ENCODE results near the gene WNT3A. TPM values are rescaled to one million over a fixed set of nuclear protein-coding genes. Genes with fewer than 3 reads are reported as not detected.

WNT3A gene
- total RNA-seq, 2 donors from 2014 or later, result not detected

DNA sequence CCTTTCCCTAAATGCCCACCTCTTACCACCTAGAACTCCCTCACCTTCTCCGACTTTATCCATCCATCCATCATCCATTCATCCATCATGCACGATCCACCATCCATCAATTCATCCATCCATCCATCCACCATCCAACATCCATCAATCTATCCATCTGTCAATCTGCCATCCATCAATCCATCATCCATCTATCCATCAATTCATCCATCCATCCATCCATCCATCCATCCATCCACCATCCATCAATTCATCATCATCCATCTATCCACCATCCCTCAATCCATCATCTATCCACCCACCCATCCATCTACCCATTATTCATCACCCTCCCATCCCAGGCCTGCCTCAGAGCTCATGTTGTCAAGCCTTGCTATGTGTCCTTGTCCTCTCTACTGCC, 34.5 kb downstream of the WNT3A start:
- no peak overlapping the region for H3K4me3 Mint-ChIP-seq
- H3K9me3 Mint-ChIP-seq, result no peaks in the 10 kb centered on the region
- no peak for ATAC-seq (replicated peaks)
- no peaks in the 10 kb centered on the region for H3K36me3 Mint-ChIP-seq (ENCODE audit: low read depth)
- H3K27ac Mint-ChIP-seq, result no peak overlapping the region
- peaks cover 3% of the 10 kb centered on the region for H3K27me3 Mint-ChIP-seq
- no peaks in the 10 kb centered on the region for H3K4me1 Mint-ChIP-seq

DNA sequence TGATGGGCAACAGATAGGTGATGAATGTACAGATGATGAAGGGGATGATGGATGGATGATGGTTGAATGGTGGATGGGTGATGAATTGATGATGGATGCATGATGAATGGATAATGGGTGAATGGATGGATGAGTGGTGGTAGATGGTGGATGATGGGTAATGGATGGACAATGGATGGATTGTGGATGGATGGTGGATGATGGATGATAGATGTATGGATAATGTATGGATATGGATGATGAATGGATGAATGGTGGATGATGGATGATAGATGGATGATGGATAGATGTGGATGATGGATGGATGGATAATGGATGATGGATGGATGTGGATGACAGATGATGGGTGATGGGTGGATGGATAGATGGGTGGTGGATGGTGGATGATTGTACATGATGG, 35.7 kb downstream of the WNT3A start:
- no peaks in the 10 kb centered on the region for H3K9me3 Mint-ChIP-seq
- H3K4me3 Mint-ChIP-seq, result no peak overlapping the region
- ATAC-seq (replicated peaks), result no peak
- H3K27me3 Mint-ChIP-seq, result peaks cover 3% of the 10 kb centered on the region
- H3K4me1 Mint-ChIP-seq, result no peaks in the 10 kb centered on the region
- H3K36me3 Mint-ChIP-seq (ENCODE audit: low read depth), result no peaks in the 10 kb centered on the region
- no peak overlapping the region for H3K27ac Mint-ChIP-seq

DNA sequence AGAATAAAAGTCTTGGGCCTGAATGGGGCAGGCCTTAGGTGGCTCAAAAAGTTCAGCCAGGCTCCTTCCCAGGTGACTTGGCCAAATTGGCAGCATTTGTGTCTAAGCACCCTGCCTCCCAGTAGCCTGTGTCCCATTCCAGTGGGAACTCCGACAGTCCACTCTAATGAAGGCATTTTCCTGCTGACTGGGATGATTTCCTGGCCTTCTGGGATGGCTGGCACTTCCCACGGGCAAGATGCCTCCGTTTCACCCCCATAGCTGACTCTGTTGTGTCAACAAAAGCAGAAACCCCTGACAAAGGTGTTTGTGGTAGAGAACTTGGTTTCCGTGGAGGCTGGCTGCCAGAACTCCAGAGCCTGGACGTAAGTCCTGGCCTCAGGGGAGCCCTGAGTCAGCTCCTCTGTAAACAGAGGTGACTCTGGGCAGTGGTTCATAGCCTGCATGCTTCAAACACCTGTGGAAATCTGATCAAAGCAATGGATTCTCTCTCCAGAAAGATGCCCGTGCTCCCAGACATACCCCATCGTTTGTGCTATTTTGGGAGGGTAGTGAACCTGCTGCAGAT, 36.6 kb downstream of the WNT3A start:
- Mint-ChIP-seq H3K9me3 (no peaks in the 10 kb centered on the region), H3K4me1 (no peaks in the 10 kb centered on the region), H3K27me3 (peaks cover 3% of the 10 kb centered on the region), H3K4me3 (no peak overlapping the region), H3K36me3 (ENCODE audit: low read depth) (no peaks in the 10 kb centered on the region), H3K27ac (no peak overlapping the region)
- no peak for ATAC-seq (replicated peaks)

DNA sequence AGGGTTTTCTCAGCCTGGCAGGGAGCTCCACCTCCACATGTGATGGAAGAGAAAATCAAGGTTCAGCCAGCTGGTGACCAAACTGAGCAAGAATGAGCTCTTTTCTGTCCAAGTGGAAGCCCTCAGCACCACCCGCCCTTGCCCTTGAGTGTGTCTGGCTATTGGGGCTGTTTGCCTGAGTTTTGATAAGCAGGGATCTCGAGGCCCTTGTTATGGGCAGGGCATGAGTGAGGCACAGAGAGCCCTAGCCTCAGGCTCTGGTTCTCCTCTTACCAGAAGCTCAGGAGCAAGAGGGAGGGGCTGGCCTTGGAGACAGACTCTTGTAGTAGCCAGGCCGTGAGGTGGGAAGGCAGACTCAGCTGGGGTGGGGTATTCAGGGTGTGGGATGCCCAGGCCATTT, 38.2 kb downstream of the WNT3A start:
- Mint-ChIP-seq H3K9me3 (no peaks in the 10 kb centered on the region), H3K27me3 (no peaks in the 10 kb centered on the region), H3K36me3 (ENCODE audit: low read depth) (no peaks in the 10 kb centered on the region), H3K4me3 (no peak overlapping the region), H3K27ac (no peak overlapping the region), H3K4me1 (no peaks in the 10 kb centered on the region)
- no peak for ATAC-seq (replicated peaks)

DNA sequence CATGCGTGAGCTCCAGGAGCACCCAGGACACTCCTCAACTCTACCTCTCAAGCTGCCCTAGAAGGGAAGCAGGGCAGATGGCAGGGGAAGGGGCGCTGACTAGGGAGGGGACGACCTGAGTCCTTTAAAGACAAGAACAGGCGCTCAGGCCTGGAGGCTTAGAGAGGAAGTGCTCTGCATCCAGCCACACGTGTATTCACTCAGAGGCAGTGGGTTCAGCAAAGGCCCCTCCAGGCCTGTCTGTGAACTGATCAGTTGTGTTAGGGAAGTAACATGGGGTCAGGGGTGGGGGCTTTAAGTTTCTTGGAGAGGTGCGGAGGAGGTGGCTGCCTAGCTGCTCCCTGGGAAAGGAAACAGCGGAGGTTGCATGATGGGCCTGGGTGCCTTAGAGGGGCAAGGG, 38.6 kb downstream of the WNT3A start:
- Mint-ChIP-seq H3K36me3 (ENCODE audit: low read depth) (no peaks in the 10 kb centered on the region), H3K27ac (no peak overlapping the region), H3K4me1 (no peaks in the 10 kb centered on the region), H3K9me3 (no peaks in the 10 kb centered on the region), H3K4me3 (no peak overlapping the region), H3K27me3 (no peaks in the 10 kb centered on the region)
- no peak for ATAC-seq (replicated peaks)

DNA sequence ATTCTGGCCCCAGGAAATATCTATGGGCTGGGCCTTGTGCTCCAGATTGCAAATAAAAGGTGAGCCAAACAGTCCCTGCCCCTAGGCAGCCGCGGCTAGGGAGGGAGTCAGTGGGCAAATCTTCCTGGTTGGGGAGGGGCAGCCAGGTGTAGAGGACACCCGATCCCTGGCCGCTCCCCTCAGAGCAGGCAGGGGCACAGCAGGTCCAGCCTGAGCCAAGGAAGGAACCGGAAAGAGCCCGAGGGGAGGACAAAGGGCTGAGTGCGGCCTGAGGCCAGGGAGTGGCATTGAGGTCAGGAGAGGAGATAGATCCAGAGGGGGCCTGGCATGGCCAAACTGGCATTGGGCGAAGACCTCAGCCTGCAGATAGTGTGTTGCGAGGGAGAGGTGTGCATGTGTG, 39.1 kb downstream of the WNT3A start:
- Mint-ChIP-seq H3K36me3 (ENCODE audit: low read depth) (no peaks in the 10 kb centered on the region), H3K9me3 (no peaks in the 10 kb centered on the region), H3K27me3 (no peaks in the 10 kb centered on the region), H3K27ac (no peak overlapping the region), H3K4me1 (no peaks in the 10 kb centered on the region), H3K4me3 (no peak overlapping the region)
- ATAC-seq (replicated peaks), result no peak

DNA sequence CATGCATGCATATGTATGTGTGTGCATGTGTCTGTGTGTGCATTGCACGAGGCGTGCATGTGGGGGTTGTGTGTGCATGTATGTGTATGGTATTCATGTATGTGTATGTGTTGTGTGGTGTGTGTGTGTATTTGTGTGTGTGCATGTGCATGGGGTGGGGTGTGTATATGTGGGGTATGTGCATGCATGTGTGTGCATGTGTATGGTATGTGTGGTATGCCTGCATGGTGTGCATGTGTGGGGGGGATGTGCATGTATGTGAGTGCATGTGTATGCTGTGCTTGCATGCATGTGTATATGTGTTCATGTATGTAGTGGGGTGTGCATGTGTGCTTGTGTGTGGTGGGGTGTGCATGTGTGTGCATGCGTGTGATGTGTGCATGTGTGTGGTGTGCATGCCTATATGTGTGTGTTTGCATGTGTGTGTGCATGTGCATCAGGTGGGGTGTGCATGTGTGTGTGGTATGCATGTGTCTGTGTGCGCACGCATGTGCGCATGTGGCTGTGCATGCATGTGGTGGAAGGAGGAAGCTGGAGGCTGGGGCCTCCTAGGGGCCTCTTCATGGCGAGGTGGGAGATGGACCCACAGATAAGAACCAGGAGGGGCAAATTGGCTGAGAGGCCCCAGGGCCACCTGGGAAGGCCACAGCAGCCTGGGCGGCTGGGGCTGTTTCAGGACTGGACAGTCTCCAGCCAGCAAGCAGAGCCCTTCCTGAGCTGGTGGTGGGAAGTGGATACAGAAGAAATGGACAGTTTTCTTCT, 39.8 kb downstream of the WNT3A start:
- ATAC-seq (replicated peaks), result no peak
- no peaks in the 10 kb centered on the region for H3K27me3 Mint-ChIP-seq
- no peak overlapping the region for H3K27ac Mint-ChIP-seq
- H3K4me1 Mint-ChIP-seq, result no peaks in the 10 kb centered on the region
- H3K4me3 Mint-ChIP-seq, result no peak overlapping the region
- no peaks in the 10 kb centered on the region for H3K9me3 Mint-ChIP-seq
- H3K36me3 Mint-ChIP-seq (ENCODE audit: low read depth), result no peaks in the 10 kb centered on the region

DNA sequence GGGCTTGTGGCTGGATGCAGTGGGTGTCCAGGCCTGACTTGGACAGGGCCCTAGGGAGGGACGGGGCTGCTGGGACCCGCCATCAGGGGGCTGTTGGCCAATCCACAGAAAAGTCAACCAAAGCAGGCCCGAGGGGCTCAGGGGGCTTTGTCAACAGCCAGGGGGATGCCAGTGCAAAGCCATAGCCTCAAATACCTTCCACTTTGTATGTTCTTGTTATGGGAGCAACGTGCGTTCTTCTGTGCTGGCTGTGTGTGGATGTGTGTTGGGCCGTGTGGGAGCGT, 40.3 kb downstream of the WNT3A start:
- Mint-ChIP-seq H3K9me3 (no peaks in the 10 kb centered on the region), H3K4me1 (no peaks in the 10 kb centered on the region), H3K4me3 (no peak overlapping the region), H3K27me3 (peaks cover under 1% of the 10 kb centered on the region), H3K27ac (no peak overlapping the region), H3K36me3 (ENCODE audit: low read depth) (no peaks in the 10 kb centered on the region)
- no peak for ATAC-seq (replicated peaks)

DNA sequence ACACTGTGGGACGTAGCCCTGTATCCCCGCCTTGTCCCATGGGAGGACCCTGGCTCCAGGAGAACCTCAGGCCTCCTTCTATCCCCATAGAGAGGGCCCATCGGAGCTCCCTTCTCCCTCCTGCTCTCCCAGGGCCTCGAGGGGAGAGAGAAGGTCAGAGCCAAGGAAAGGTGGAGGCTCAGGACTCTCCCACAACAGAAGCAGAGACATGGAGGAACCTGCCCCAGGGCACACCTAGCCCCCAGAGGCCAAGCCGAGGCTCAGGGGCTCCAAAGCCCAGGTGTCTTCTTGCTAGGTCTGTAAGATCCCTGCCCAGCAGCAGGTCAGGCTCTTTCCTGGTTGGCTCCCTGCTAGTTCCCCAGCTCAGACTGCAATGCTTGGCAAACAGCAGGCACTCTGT, 41.3 kb downstream of the WNT3A start:
- no peaks in the 10 kb centered on the region for H3K9me3 Mint-ChIP-seq
- ATAC-seq (replicated peaks), result no peak
- H3K4me1 Mint-ChIP-seq, result no peaks in the 10 kb centered on the region
- H3K36me3 Mint-ChIP-seq (ENCODE audit: low read depth), result no peaks in the 10 kb centered on the region
- H3K27ac Mint-ChIP-seq, result no peak overlapping the region
- no peak overlapping the region for H3K4me3 Mint-ChIP-seq
- H3K27me3 Mint-ChIP-seq, result peaks cover 8% of the 10 kb centered on the region

DNA sequence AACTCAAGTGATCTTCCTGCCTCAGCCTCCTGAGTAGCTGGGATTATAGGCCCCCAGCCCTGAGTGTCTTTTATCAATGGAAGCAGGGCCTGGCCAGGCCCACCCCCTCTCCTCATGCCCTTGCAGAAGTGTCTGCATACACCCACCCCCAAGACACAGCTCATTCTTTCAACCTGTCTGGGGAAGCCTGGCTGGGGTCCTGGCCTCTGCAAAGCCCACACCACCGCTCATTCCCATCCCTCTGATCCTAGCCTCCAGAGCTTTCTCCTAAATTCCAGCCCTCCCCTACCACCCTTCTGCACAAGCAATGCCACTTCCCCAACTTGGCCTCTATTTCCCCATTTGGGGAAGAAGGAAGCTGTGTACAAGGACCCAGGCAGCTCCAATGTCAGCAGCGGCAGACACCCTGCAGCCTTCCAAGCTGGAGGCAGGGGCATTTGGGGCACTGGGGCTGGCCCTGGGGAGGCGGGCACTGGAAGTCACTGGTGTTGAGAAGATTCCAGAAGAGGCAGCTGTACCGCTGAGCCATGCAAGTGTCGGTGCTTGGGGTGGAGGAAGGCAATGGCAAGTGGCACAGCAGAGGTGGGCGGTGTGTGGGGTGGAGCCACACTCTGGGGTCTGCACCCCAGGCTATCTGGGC, 42.0 kb downstream of the WNT3A start:
- H3K4me3 Mint-ChIP-seq, result no peak overlapping the region

DNA sequence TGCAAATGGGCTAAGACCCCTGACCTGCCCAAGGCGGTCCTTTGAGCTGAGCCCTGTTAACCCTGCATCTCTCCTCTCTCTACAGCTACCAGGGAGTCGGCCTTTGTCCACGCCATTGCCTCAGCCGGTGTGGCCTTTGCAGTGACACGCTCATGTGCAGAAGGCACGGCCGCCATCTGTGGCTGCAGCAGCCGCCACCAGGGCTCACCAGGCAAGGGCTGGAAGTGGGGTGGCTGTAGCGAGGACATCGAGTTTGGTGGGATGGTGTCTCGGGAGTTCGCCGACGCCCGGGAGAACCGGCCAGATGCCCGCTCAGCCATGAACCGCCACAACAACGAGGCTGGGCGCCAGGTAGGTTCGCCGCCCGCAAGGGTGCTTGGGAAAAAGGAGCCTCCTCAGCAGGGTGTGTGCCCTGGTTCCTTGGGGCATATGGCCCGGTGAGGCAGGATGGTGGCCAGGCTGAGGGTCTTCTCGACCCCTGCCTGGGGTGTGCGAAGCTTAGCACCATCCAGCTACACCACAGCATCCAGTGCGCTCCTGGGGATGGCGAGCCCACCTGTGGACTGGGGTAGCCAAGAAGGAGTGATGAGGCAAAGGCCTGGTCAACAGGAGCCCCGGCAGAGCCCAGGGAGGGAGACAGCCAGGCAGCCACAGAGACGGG, 43.9 kb downstream of the WNT3A start:
- no peaks in the 10 kb centered on the region for H3K4me1 Mint-ChIP-seq
- peaks cover 13% of the 10 kb centered on the region for H3K27me3 Mint-ChIP-seq
- H3K4me3 Mint-ChIP-seq, result no peak overlapping the region
- no peak for ATAC-seq (replicated peaks)
- H3K27ac Mint-ChIP-seq, result no peak overlapping the region
- H3K9me3 Mint-ChIP-seq, result no peaks in the 10 kb centered on the region
- H3K36me3 Mint-ChIP-seq (ENCODE audit: low read depth), result no peaks in the 10 kb centered on the region

More for the DNA sequence above, 42.0 kb downstream of the WNT3A start:
- Mint-ChIP-seq H3K27ac (no peak overlapping the region), H3K4me1 (no peaks in the 10 kb centered on the region), H3K27me3 (peaks cover 13% of the 10 kb centered on the region), H3K9me3 (no peaks in the 10 kb centered on the region), H3K36me3 (ENCODE audit: low read depth) (no peaks in the 10 kb centered on the region)
- no peak for ATAC-seq (replicated peaks)

DNA sequence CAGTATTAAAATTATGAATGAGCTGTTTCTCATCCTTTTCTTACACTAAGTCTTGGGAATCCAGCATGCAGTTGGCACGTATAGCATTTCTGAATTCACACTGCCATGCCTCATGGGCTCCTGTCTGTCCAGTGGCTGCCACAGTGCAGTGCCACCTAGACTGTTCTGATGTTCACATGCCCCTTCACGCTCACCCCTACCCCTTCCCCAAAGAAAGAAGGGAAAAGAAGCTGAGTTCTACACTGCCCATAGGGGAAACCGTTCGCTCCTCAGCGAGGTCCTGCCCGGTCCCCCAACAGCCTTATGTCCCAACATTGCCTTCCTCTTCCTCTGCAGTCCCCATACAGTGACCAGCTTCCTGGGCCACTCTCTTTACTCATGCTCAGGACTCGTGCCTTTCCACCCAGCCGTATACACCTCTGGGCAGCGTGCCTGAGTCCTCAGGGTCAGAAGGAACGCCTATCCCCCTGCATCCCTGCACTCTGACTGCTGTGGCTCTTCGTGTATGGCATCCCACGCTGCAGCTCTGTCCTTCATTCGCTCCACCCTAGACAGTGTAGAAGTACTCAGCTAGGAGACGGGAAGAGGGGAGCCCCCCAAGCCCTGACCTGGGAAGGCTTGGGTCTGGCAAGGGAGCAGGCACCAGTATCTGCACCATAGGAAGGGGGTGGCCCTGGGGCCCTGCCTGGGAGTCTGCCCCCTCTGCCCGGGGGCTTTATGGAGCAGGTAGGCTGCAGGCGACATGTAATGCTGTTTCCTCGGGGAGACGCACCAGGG, 51.6 kb downstream of the WNT3A start:
- H3K27ac Mint-ChIP-seq, result no peak overlapping the region
- no peak for ATAC-seq (replicated peaks)
- peaks cover 10% of the 10 kb centered on the region for H3K4me1 Mint-ChIP-seq
- H3K4me3 Mint-ChIP-seq, result peak overlapping the region; percentile 70
- H3K27me3 Mint-ChIP-seq, result peaks cover 15% of the 10 kb centered on the region
- no peaks in the 10 kb centered on the region for H3K9me3 Mint-ChIP-seq
- no peaks in the 10 kb centered on the region for H3K36me3 Mint-ChIP-seq (ENCODE audit: low read depth)

DNA sequence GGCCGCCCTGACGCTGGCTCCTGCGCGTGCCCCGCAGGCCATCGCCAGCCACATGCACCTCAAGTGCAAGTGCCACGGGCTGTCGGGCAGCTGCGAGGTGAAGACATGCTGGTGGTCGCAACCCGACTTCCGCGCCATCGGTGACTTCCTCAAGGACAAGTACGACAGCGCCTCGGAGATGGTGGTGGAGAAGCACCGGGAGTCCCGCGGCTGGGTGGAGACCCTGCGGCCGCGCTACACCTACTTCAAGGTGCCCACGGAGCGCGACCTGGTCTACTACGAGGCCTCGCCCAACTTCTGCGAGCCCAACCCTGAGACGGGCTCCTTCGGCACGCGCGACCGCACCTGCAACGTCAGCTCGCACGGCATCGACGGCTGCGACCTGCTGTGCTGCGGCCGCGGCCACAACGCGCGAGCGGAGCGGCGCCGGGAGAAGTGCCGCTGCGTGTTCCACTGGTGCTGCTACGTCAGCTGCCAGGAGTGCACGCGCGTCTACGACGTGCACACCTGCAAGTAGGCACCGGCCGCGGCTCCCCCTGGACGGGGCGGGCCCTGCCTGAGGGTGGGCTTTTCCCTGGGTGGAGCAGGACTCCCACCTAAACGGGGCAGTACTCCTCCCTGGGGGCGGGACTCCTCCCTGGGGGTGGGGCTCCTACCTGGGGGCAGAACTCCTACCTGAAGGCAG, 52.3 kb downstream of the WNT3A start:
- Mint-ChIP-seq H3K36me3 (ENCODE audit: low read depth) (no peaks in the 10 kb centered on the region), H3K4me1 (peaks cover 10% of the 10 kb centered on the region), H3K27ac (no peak overlapping the region), H3K27me3 (peaks cover 11% of the 10 kb centered on the region), H3K4me3 (peak overlapping the region; percentile 70), H3K9me3 (no peaks in the 10 kb centered on the region)
- ATAC-seq (replicated peaks), result peak; percentile 72

Data from activated T-helper 17 cell treated with anti-CD3 and anti-CD28 coated beads, Interleukin-2, amount 50 U/mL, for 72 hours (primary cell).